Hippocampal formation (tissue), 2 donors: ENCODE measurements around the gene PRAMEF15.
A peak's percentile ranks its signal among the peaks of the same experiment; 100 is the strongest.
"Not testable (repeated sequence)": the region's sequence is repeated elsewhere in the genome, so short reads cannot be mapped to it uniquely, and the experiment has no call there.

Source experiments
- DNase-seq, 2 donors: peaks; one replicate each; lab custom pipeline; 2025; lab: John Stamatoyannopoulos, UW

PRAMEF15 gene

GRCh38 chr1:13315281-13315680 is at the start of gene PRAMEF15:
Gene PRAMEF15, plus strand, starts transcription at chr1:13315581. Its CDS starts 2,827 bp downstream, at chr1:13318408.
- not testable (repeated sequence) for DNase-seq

GRCh38 chr1:13277016-13277415 is 38.4 kb upstream of the PRAMEF15 start:
- DNase-seq, result not testable (repeated sequence)

DNA sequence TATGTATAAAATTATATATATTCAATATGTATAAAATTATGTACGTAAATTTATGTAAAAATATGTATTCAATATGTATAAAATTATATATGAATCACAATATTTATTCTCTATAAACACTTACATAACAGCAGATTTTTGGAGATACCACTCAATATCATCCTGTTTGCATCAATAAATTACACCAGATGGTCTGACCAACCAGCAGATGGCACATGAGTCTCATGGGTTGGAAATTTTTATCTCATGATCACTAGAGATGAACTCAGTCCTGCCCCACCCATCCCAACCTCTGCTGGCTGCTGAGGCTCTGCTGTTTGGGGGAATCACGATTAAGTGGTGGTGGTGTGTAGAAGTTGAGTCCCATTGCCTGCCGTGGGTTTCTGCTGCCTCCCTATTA is 35.8 kb upstream of the PRAMEF15 start:
- DNase-seq, result not testable (repeated sequence)

DNA sequence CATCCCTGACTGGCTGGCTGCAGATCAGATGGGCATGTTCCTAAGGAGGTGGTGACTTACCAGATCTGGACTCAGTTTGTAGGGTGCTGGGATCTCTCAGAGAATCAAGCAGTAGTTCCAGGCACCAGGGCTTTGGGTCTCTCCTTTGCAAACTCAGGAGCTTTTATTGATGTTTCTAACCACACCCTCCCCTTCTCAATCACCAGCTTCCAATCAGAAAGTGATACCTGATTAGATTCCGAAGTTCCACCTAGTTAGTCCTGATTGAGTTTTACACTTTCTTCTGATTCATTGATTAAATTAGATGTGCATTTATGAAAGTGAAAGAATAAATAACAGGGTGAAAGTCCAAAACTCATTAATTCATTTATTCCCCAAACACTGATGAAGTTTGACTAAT is 30.3 kb upstream of the PRAMEF15 start, which contains the start of gene PRAMEF8:
Gene PRAMEF8 (minus strand): TSS at position 101 of the 400 bp plus-strand sequence. CDS start 1,046 bp downstream, outside the sequence.
- not testable (repeated sequence) for DNase-seq

GRCh38 chr1:13289030-13289429 is 26.4 kb upstream of the PRAMEF15 start:
- not testable (repeated sequence) for DNase-seq

- DNase-seq, result not testable (repeated sequence)
Measured at GRCh38 chr1:13297216-13297931, 18.0 kb upstream of the PRAMEF15 start.

DNA sequence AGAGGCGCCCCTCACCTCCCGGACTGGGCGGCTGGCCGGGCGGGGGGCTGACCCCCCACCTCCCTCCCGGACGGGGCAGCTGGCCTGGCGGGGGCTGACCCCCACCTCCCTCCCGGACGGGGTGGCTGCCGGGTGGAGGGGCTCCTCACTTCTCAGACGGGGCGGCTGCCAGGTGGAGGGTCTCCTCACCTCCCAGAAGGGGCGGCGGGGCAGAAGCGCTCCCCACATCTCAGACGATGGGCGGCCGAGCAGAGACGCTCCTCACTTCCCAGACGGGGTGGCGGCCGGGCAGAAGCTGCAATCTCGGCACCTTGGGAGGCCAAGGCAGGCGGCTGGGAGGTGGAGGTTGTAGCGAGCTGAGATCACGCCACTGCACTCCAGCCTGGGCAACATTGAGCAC is 16.7 kb upstream of the PRAMEF15 start:
- not testable (repeated sequence) for DNase-seq

DNA sequence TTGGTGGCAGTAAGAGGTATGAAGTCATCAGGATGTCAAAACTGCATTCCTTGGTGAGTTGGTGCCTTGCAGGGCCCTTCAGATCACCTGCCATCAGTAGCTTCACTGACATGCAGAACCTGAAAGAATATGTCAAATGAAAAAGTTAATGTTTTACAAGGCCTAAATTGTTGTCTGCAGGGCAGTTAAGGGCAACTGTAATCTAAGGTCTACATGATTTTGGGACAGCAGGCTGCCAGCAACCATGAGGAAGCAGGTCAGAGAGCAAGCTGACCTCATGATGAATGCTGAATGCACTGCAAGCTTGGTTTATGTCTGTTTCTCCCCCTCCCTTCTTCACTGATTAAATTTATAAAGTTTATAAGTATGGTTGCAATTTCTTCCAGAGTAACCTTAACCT is 13.2 kb upstream of the PRAMEF15 start:
- DNase-seq, result not testable (repeated sequence)

- DNase-seq, result not testable (repeated sequence)
Measured at GRCh38 chr1:13303239-13303638, 12.1 kb upstream of the PRAMEF15 start, which contains the start of gene PRAMEF33. Gene PRAMEF33, plus strand, starts transcription at chr1:13303539. Its CDS starts 2,416 bp downstream, at chr1:13305955.

DNA sequence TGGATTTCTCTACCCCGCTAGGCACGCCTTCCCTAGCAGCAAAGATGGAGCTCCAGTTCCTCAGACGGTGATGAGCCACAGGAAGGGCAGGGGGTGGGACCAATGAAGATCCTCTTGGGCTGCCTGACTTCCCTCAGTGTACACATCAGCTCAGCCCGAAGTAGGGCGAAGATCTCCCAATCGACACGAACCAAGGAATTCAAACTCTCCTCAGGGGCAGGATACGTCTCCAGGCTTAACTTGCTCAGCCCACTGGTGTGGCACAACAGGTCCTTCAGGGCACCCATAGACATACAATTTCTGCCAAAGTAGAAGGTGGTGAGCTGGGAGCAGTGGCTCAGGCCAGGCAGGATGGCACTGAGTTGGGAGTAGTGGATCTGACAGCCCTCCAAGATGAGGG is 27.1 kb downstream of the PRAMEF15 start:
- DNase-seq, result not testable (repeated sequence)

- not testable (repeated sequence) for DNase-seq
Measured at GRCh38 chr1:13347034-13347433, 31.7 kb downstream of the PRAMEF15 start, which contains the start of gene PRAMEF14. Gene PRAMEF14, minus strand, starts transcription at chr1:13347134. Its CDS starts 1,820 bp downstream, at chr1:13345314.

GRCh38 chr1:13353476-13353875 is 38.1 kb downstream of the PRAMEF15 start:
- not testable (repeated sequence) for DNase-seq

GRCh38 chr1:13354475-13354874 is 39.1 kb downstream of the PRAMEF15 start:
- DNase-seq, result not testable (repeated sequence)

- peak in 1 of 2 donors; percentile 6 for DNase-seq
Measured at GRCh38 chr1:13356774-13357173, 41.4 kb downstream of the PRAMEF15 start.

DNA sequence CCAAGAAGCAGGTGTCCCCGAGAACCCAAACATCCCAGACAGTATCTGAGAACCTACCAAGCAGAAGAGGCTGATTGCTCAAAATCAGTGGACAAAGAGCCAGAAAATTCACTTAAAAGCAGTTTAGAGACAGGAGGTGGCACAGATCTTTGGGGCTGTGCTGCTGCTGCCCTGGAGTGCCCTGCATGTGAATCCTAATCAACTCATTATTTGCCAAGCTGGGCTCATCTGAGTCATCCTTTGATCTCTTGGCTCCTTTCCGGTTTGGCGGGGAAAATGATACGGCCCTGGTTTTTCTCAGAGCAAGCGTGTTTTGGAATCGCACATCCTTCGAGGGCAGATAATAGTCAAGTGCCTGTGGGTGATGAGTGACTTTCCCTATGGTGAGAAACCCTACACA is 47.0 kb downstream of the PRAMEF15 start:
- not testable (repeated sequence) for DNase-seq

DNA sequence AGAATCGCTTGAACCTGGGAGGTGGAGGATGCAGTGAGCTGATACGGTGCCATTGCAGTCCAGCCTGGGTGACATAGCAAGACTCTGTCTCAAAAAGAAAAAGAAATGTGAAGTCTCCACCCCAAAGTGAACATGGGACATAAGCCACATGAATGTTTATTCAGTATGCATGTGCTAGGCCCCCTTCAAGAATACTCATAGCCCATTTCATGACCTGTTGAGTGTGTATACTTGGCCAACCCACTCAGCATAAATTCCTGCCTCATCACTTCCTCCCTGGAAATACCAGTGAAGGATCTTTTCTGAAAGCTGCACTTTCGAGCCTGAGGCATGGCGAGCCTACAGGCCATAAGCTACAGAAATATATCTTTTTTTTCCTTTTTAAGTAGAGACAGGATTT is 49.5 kb downstream of the PRAMEF15 start:
- DNase-seq, result not testable (repeated sequence)

GRCh38 chr1:13366536-13366935 is 51.2 kb downstream of the PRAMEF15 start:
- DNase-seq, result not testable (repeated sequence)

DNA sequence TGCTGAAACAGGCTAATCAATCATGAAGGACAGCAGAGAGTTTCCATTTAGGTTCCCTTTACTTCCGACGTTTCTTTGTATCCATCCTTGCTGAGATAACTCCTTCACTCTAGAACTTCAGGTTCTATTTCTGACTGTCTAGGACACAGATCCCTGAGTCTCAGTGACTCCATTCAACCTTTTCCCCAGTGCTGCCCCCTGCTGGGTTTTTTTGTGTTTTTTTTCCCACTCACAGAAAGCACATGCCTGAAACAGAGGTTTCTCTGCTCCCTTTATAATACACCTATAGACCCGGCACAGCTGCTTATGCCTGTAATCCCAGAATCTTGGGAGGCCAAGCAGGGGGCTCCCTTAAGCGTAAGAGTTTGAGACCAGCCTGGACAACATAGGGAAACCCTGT is 53.2 kb downstream of the PRAMEF15 start:
- DNase-seq, result not testable (repeated sequence)
